Right renal cortex interstitium (tissue), 3 donors: ENCODE data around the gene PRM1. TPM values are rescaled to one million over a fixed set of nuclear protein-coding genes. Genes with fewer than 3 reads are reported as not detected.

ENCODE experiments used
- DNase-seq, 3 donors: peaks; one replicate each; pipeline ENCODE4 v3.0.0-alpha.2; 2013; ENCODE audit warnings: low read depth in 3 of 3, low spot score in 2 of 3
- polyA plus RNA-seq, 3 donors: library from polyadenylated mRNA; unstranded; fragments of 120-200 nt; gene quantifications; one replicate each; pipeline ENCODE4 v1.2.1, GENCODE V29; 2013; ENCODE audit not compliant: insufficient read length in 3 of 3

The PRM1 gene
- polyA plus RNA-seq, 3 donors, result not detected

GRCh38 chr16:11239644-11240632, 41.2 kb downstream of the PRM1 start:
- no peak for DNase-seq

- no peak for DNase-seq
These were observed 42.6 kb downstream of the PRM1 start for GRCh38 chr16:11238272-11239202.

- DNase-seq, result no peak
These were observed 44.5 kb downstream of the PRM1 start for GRCh38 chr16:11236461-11237254.

- DNase-seq, result no peak
These were observed 45.5 kb downstream of the PRM1 start for GRCh38 chr16:11235703-11235991.

GRCh38 chr16:11234884-11235702, 46.0 kb downstream of the PRM1 start:
- no peak for DNase-seq

GRCh38 chr16:11233727-11234376, 47.3 kb downstream of the PRM1 start:
- no peak for DNase-seq

- no peak for DNase-seq
These were observed 48.0 kb downstream of the PRM1 start for GRCh38 chr16:11232852-11233726.

GRCh38 chr16:11232302-11232851, 48.8 kb downstream of the PRM1 start:
- DNase-seq, result no peak

GRCh38 chr16:11231367-11231970, 49.7 kb downstream of the PRM1 start:
- DNase-seq, result no peak

Other genes with a start within 250 kb of the PRM1 start
- 1 to 10 TPM; 3.4 to 6.6 (median 4.9) TPM for gene SOCS1, start 25.1 kb downstream of the PRM1 start, polyA plus RNA-seq
- not detected for gene TNP2, start 12.0 kb downstream of the PRM1 start, polyA plus RNA-seq
- gene PRM3, start 7.7 kb downstream of the PRM1 start, polyA plus RNA-seq, result not detected
- gene PRM2, start 4.8 kb downstream of the PRM1 start, polyA plus RNA-seq, result not detected
- 10 to 100 TPM; 26.3 to 37.1 (median 26.7) TPM for gene RMI2, start 64.1 kb upstream of the PRM1 start, polyA plus RNA-seq